Pons (tissue), 1 donor: ENCODE measurements around the gene REG3G.

Experiments
- DNase-seq: peaks from one replicate; pipeline ENCODE4 v3.0.0-alpha.2; 2016; ENCODE audit warnings: low spot score

Gene REG3G

DNA sequence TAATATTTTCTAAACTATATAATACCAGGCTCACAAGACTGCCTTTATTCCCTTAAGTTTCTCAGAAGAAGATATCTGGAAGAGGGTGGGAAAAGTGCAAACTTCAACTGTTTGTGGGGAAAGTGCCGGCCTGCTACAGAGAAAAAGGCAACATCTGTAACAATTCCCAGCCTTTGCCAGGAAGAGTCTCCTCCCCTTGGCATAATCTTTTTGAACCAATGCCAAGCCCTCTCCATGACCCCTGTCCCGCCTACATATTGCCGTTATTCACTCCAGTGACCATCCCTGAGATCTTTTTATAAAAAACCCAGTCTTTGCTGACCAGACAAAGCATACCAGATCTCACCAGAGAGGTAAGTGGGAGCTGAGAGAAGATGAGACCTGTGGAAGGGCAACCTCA lies at the start of gene REG3G:
Gene REG3G, plus strand, starts transcription at position 282 of the 400 bp plus-strand sequence. CDS start 392 bp downstream, outside the sequence.
- no peak for DNase-seq

DNA sequence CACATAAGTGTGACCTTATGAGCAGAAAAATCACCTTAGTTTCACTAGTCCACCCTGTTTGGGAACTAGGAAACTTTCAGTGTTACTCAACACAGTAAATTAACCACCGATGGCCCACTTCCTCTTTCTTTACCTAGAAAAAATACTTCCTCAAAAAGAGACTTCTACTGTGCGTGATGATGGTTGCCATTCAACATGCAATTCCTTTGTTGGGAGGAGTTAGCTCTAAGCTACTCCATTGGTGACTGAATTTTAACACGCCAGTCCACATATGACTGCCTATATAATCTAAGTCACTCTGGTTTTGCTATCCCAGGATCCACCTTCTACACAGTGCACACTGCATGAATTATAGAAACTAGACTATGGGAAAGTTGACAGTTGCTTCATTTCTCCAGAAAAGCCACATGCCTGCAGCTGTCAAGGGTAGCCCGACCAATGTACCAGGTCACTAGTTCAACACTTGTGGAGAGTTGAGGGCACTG lies 47.8 kb upstream of the REG3G start:
- peak; percentile 62 for DNase-seq

DNA sequence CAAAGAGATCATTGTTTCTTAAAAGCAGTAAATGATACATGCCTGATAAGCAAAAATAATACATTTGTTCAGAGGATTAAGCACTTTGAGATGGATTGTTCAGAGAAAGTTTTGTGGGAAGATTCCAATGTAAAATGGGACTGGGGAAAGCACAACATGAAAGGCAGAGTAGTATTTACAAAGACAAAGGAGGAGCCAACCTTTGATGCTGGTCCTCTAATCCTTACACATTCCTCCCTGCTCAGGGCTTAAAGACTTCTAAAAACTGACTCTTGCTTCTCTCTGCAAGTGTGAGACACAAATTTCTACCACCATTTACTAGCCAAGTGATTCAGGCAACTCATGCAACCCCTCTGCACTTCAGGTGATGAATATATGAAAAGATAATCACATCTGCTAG lies 47.2 kb upstream of the REG3G start:
- DNase-seq = no peak

DNA sequence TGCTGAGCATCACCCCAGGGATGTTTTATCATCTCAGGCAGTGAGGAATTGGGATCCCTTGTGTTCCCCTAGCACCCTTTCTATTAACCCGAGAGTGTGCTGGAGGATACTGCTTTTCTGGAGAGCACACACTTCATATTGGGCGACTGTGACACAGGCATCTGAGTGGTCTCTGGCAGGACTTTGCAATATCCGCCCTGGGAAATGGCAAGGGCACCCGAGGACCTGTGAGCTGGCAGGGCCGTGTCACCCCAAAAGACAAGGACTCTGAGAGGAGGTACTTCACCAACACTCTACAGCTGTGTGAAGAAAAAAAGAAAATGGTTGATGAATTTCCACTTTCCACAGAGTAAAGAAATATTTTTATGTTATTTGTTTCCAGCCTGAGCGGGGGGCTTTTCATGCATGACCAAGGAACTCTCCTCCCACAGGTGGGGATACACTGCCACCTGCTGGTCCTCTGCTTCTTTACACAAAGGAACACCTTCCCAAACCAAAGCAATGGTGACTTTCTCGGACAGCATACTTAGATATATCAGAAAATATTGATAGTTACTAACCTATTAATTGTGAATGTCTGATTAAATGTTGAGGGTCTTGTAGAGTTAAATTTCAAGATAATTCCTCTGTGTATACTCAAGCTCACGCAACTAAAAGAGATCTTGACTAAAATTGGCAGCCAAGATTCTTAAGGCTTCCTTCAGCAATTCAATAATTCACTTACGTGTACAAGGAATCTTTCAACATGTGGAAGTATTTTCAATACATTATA lies 45.9 kb upstream of the REG3G start:
- DNase-seq = peak; percentile 66

DNA sequence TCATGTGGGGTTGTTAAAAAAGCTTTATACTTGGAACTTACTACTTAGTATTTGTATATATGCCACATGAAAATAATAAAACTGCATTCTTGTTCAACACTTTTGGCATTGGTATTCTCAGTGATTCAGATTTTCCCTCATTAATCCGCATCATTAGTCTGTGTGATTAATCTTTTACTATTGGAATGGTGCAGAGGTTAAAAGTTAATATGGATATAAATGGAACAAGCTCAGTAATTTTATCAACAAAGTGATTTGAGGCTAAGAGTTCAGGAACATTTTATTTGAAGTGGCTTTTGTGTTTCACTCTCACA lies 45.4 kb upstream of the REG3G start:
- DNase-seq = no peak

DNA sequence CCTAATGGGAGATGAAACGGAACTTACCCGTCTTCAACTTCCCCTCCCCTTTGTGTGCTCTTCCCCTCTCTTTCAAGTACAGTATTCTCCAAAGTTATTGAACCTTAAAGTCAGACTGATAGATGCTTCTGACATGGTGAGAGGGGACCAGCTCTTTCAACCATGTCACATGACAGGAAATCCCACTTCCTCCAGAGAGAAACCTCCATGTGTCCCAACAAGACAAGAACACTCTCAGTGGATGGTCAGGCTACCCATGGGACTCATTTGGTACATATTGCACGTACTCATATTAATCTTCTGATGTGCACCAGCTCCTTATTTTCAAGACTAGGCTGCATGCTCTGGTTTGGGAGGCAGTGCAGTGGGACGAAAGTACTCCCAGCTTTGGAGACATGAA lies 44.6 kb upstream of the REG3G start:
- no peak for DNase-seq

DNA sequence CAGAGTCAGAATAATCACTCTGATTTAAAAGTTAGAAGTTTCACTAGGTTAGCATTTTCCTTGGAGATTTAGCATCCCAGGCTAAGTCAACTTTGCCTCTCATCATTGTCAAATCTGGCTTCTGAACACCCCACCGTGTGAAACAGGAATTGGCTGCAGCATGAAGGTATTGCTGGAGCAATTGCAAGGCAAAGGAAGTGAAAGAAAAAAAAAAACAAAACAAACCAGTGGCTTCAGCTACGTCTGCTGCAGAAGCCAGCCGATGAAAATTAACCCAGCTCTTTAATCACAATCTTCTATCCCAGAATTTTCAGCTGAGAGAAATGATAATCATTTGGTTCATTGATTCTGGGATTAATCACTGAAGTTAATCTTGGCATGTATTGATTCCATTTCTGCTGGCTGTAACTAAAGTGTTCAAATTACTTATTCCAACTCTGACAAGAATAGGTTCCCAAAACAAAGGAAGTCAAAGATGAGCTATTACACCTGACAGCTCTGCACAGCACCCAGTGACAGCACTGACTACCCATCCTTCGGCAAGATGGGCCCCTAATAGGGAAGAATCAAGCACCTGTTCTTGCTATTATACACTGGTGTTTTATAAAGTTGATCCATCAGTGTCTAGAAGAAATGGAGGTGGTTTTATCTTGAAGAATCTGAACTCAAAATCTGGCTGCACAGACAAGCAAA lies 42.7 kb upstream of the REG3G start:
- DNase-seq = no peak

DNA sequence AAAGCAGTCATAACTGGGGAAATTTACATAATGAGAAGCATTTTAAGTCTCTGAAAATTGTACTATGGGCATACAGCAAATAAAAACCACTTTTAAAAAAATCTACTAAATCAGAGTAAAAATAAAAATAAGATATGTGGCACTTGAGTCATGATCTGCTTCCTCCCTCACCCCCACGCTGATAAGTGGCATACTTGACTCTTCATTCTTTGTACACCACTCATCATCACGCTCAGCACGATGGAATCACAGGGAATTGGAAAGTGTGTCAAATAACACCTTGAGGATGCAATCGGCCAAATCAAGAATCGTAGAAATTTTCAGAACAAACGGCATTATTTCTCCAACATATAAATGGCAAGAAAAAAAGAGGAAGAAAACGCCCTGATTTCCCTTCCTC lies 41.1 kb upstream of the REG3G start:
- no peak for DNase-seq

DNA sequence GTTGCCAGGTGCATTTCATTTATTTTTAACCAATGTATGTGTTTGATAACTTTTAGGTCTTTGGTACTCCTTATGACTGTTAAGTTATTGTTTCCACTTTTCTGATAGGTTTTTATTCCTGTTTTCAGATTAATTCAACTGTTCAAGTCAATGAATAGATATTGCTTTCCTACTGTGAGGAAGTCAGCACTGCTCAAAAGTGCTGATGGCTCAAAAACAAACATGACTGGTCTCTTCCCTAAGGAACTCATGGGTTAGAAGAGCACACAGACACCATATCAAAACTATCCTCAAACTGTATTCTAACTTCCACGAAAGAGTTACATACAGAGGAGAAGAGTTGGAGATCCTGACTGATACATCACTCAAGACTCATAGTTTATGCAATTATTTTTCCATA lies 39.9 kb upstream of the REG3G start:
- no peak for DNase-seq

DNA sequence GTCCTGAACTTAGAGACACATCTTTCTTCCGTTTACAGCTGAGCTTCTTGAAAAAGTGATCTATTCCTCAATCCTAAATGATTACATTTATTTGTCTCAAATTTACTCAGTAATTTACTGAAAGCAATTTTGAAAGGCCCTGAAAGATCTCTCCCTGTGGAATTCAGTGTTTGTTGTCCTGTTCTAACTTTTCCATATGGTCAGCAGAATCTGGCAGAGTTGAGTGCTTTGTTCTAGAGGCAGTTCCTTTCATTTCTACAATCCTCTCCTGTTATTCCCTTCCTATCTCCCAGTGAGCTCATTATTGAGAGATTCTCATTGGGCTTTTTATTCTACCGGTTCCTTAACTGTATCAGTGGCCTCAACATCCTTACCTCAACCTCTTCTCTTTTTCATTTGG lies 36.5 kb upstream of the REG3G start:
- DNase-seq = no peak

DNA sequence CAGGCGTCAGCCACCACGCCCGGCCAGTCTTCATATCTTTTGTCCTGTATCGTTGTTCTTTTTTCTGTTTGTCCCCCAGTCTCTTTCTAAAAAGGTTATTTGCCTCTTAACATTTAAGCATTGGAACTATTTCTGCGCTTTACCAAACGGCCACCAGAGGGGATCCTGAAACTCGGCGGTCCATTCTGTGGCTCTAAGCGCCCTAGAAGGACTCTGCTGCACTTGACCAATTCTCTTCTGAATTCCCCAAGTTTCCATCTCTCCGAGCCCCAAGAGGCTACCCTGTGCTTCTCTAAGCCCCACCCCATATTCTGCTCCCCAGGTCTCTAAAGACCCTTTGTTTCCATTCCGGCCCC lies 33.1 kb upstream of the REG3G start:
- DNase-seq = peak; percentile 38

DNA sequence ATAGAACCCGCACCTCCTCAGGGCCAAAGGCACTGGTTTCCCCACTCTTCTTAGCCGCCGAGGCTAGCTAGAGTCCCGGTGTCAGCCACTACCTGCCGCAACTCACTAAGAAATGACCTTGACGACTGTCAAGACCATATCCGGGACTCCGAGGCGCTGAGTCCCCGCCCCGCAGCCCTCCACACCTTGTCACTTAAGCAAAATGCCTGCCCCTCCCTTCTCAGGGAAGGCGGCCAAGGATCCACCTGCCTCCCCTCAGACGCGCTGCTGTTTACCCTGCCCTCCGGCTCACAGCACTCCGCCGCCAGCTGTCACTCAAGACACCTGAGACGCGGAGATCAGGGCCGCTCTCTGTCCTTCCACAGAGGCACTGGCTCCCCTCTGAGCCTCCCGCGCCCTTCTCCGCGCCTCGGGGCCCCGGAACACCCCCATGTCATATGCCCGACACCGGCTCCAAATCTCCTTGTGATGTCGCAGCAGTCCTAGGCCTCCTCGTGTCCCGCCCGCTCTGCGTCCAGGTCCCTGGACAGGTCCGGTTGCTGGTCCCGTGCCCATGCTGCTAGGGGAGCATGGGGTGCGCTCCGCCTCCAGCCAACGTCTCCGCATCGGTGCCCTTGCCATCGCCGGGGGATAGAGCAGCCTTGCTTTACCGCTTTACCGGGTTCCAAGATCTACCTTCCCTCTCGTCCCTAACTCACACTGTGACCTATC lies 32.5 kb upstream of the REG3G start:
- DNase-seq = no peak

DNA sequence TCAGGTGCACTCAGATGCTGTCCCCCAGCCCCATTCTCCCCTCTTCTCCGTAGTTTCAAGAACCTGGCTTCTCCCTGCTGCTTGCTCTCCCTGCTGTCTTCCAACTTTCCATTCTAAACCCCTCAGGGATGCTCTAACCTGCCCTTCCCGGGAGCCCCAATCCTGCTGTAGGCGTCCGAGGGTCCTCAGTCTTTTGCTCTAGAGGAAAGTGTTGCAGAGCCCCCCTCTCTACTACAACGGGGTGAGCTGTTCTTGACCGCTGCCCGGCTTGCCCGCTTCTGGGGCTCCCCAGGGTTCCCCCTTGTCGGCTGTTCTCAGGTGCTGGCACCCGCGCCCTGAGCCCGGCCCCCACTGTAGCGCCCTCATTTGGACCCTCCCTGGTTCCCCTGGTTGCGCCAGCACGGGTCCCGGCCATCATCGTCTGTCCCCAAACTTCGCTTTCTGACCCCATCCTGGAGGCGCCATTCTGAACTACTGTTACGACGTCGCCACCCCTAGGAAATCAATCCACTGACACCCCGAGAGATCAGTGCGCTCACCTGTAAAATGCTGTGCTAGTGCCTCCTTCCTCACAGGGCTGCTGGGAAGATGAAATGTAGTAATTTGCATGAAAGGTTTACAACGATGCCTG lies 31.9 kb upstream of the REG3G start:
- no peak for DNase-seq

DNA sequence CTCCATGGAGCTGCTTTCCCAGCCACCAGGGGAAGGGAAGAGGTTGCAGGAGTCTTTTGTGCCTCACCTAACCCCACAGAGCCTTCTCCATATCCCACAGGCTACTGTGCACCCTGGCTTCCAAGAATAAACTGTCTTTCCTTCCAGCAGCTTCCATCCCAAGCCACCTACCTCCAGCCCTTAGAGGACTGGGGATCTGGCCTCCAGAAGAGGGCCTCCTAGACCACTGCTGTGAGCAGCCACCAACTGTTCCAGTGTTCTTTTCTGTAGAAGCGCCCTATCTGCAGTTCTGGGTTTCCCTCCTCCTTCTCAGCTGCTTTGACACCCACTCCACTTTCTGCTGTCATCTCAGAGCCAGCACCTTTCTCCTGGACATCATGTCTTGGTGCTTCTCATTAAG lies 30.7 kb upstream of the REG3G start:
- no peak for DNase-seq

DNA sequence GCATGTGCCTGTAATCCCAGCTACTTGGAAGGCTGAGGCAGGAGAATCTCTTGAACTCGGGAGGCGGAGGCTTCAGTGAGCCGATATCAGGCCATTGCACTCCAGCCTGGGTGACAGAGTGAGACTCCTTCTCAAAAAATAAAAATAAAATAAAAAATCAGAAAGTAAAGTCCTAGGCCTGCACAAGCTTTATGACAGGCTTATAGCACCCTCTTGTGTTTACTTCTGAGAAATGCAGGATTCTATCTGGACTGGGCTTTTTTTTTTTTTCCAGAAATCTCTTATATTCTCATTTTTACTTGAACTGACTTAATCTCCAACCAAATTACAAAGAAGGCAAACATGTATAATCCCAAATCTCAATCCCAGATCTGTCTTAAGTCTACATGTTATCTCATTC lies 26.1 kb upstream of the REG3G start:
- DNase-seq = peak; percentile 34

DNA sequence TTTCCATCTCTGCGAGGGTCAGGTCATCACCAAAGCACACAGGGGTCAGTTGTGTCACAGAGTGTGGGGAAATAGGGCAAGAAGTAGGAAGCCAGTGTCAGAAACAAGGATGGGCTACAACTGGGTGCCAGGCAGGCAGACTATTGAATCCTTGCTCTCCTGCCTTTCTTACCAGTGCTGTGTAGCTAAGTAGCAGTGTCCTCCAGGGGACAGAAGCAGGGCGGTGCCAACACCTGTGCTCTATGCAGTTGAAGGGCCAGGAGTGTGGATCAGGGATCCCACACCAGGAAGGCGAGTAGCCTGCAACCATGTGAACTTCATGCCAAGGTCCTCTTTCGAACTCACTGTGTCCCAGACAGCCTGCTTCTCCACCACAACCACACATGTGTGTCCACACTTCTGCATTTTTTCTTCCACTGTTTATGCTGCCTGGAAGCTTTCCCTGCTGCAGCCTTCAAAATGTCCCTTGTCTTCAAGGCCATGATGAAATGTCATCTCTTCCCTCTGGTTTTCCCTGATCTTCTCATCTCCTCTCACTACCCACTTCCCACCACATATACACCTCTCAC lies 25.4 kb upstream of the REG3G start:
- no peak for DNase-seq

DNA sequence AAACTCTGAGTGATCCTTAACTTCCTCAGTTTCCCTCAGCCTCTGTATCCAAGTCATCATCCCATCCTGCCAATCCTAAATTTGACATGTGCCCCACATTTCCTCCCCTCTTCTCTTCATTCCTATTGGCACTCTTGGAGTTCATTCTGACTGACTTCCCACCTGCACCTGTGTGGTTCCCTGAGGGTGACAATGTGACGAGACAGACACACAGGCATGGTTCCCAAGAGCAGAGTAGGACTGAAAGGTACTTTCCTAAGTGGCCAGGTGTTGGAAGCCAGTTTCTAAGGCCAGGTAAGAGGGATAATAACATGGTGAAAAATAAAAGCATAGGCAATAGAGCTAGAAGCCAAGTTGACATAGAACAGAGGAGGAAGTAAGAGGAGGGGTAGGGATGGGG lies 24.2 kb upstream of the REG3G start:
- DNase-seq = no peak

DNA sequence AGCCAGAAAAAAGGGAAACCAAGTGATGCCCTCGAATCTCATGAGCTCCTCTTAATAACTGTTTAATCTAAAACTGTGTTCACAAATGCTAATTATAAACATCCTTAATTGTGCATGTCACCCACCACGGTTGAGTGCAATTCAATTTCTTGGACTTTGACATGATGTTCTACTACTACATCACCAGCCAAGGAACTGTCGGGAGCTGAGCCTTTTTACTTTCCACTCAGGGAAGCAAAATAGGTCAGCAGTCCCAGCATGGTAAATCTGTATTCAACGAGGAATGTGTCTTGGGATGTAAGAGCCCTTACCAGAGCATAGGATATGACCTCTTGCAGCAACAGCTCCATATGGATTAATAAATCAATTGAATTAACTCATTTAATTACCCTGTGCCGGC lies 20.8 kb upstream of the REG3G start:
- DNase-seq = no peak

DNA sequence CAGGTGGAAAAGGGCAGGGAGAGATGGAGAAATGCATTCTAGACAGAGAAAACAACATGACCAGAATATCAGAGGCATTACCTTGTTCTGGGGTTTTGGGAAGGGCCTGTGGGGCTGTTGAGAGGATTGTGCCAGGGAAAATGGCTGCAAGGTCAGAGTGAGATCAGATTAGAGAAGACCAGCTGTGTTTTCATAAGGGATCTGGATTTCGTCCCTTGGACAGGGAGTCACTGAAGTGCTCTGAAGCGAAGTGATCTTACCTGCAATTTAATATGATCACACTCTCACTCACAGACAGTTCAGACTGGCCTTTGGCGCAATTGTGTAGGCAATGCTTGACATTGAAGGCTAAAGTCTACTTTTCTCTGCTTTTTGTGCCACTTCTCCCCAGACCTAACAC lies 20.3 kb upstream of the REG3G start:
- DNase-seq = no peak

DNA sequence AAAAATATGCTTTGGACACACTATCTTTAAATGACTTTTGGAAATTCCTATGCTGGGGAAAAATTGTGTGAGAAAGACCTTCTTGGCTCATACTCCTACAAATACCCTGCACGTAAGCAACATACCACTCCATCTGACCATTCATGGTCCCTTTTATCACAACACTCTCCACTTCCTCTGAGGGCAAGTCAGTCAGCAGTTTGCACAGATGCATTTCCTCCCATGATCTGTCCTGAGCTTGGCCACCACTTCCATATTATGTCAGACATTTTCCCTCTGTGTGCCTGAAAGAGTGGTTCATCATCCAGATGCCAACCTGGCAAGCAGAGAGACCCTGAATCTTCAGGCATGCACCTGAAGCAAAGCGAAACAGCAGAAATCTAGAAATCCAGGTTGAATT lies 16.1 kb upstream of the REG3G start:
- DNase-seq = no peak

DNA sequence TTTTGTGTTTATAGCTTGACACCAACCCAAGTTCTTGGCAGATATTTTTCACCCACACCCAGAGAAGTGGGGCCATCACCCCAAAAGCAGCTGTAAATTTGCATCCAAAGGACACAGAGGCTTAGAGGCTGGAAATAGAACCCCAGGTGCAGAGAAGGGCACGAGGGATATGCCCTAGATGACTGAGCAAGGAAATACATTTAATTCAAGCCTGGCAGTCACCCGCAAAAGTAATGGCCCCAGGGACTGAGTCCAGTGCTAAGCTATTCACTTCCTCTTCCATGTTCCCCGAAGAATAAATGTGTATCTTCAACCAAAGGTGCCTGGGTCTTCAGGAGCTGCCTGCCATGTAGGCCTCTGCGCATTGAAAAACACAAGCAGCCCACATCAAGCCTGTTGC lies 14.0 kb upstream of the REG3G start:
- DNase-seq = no peak

DNA sequence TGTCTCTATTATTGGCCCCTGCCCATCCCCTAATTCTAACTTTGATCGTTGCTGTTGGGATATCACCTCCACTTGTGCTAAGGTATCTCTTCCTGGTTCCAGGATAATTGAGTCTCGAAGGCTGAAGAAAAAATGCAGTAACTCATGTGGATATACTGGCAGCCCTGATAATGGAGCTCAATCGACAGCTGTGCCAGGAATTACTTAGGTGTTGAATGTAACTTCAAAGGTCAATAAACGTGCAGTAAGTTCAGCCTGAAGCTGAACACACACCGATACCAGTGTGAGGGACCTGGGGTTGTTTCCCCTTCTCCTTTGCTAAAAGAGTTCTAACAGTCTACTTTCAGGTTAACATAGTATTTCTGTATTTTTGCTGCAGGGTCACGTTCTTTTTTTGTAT lies 11.9 kb upstream of the REG3G start:
- no peak for DNase-seq

DNA sequence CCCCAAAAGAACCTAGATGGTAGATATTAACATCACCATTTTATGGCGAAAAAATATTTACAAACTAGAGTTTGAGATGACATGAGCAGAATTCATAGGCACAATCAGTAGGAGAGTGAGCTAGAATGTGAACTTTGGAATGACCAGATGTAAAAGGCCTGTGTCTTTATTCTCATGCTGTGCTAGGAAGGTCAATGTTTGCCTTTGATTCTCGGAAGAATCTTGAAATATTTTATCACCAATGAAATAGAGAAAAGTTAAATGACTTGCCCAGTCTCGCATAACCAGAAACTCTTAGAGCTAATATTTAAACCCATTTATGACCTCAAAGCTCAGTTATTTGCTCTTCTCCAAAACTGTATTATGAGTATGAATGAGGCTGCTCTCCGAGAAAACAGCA lies 9.2 kb upstream of the REG3G start:
- DNase-seq = no peak
